ENCODE data around the gene DFFB. TPM values are rescaled to one million over a fixed set of nuclear protein-coding genes. Genes with fewer than 3 reads are reported as not detected.

DFFB gene, protein sequence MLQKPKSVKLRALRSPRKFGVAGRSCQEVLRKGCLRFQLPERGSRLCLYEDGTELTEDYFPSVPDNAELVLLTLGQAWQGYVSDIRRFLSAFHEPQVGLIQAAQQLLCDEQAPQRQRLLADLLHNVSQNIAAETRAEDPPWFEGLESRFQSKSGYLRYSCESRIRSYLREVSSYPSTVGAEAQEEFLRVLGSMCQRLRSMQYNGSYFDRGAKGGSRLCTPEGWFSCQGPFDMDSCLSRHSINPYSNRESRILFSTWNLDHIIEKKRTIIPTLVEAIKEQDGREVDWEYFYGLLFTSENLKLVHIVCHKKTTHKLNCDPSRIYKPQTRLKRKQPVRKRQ
- 6.3 and 7.5 TPM in 2 replicates for total RNA-seq

DNA sequence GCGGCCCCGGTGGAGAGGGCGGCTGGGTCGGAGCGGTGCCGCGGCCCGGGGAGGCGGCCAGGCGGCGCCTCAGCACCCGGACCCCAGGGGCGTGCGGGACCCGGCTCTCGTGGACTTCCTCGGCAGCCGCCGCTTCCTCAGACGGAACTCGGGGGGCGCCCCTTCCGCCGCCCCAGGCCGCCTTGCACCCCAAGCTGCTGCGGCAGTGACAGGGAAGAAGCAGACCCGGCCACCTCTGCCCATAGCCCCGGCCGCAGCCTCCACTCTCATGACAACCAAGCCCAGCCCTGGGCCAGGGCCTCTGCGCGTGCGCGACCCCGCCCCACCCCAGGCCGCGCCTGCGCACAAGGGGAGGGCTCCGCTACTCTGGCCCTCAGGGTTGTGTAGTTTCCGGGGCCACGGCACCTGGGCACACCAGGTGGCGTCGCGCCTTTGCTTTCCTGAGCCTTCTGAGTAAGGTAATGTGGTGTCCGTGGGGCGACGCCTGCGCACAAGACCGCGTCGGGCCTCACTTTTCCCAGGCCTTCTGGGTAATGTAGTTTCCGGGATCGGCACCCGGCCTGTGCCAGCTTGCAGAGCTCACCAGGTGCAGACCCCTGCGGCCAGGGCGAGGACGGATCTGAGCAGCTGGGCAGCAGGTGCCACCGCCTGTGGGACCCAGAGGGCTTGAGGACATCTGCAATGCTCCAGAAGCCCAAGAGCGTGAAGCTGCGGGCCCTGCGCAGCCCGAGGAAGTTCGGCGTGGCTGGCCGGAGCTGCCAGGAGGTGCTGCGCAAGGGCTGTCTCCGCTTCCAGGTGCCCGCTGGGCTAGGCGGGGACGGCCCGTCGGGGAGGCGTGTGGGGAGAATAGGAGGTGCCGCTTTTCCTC lies at the start of gene DFFB, which contains the start of gene CEP104:
Gene DFFB, plus strand, starts transcription at position 554 of the 868 bp plus-strand sequence. Its CDS starts 128 bp downstream, at position 682.
Gene CEP104, minus strand, starts transcription at position 289 of the 868 bp plus-strand sequence. CDS start 4,804 bp downstream, outside the sequence.

DNA sequence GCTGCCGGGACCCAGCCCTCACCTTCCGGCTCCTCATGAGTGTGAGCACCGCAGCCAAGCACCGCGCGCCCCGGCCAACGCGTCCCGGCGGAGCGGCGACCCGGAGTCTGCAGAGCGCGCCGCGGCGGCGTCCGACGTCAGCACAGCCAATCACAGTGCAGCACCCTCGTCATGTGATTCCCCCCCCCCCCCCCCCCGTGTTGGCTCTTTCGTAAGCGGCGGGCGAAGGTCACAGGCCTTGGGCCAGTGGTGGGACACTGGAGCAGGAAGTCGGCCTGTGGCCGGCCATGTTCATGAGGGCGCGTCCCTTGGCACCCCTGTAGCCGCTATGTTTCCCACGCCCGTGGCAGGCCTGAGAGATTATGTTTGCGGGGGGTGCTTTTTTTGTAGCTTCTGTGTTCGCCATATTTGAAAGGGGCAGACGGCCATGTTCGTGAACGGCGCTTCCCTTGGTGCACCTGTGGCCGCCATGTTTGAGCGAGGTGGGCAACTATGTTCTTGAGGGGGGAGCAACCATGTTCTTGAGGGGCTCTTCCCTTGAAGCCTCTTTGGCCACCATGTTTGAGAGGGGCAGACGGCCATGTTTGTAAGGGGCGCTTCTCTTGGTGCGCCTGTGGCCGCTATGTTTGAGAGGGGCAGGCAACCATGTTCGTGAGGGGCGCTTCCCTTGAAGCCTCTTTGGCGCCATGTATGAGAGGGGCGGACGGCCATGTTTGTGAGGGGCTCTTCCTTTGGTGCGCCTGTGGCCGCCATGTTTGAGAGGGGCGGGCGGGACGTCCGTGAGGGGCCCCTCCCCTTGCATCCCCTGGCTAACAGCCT lies 43.1 kb downstream of the DFFB start, which contains the start of gene C1orf174:
Gene C1orf174, minus strand, starts transcription at position 123 of the 819 bp plus-strand sequence. Its CDS starts 86 bp downstream, at position 37.

Other genes starting within 250 kb of the DFFB start
- gene MEGF6, start 246.0 kb upstream of the DFFB start, total RNA-seq, result 87.9 and 91.8 TPM in 2 replicates
- gene TPRG1L, start 232.5 kb upstream of the DFFB start, total RNA-seq, result 34.6 and 36.2 TPM in 2 replicates
- 14.1 and 21.5 TPM in 2 replicates for gene WRAP73, start 207.4 kb upstream of the DFFB start, total RNA-seq
- 0.07 TPM in 1 of 2 replicates, not detected in the other for gene TP73, start 205.0 kb upstream of the DFFB start, total RNA-seq
- not detected in 2 replicates for gene CCDC27, start 105.0 kb upstream of the DFFB start, total RNA-seq
- 0.78 and 1.3 TPM in 2 replicates for gene SMIM1, start 84.7 kb upstream of the DFFB start, total RNA-seq
- gene LRRC47, start 61.0 kb upstream of the DFFB start, total RNA-seq, result 26.8 and 33.9 TPM in 2 replicates
- gene CEP104, start 265 bp upstream of the DFFB start, total RNA-seq, result 42.4 and 44.6 TPM in 2 replicates
- gene C1orf174, start 42.8 kb downstream of the DFFB start, total RNA-seq, result 23.9 and 25.4 TPM in 2 replicates

Data from smooth muscle cell of the pulmonary artery (primary cell).